H9 (cell line): Measurements from ENCODE around the gene GRIA4. TPM values are rescaled to one million over a fixed set of nuclear protein-coding genes. Genes with fewer than 3 reads are reported as not detected.

ENCODE experiments used
- DNase-seq: peaks from one replicate; pipeline ENCODE4 v3.0.0-alpha.2; 2017
- H2AFZ ChIP-seq: one replicate; pipeline ENCODE4 v1.6.1; 2013; ENCODE audit warnings: mild to moderate bottlenecking, low read length, control low read depth, moderate library complexity
- H2AK5ac ChIP-seq: 2 replicates; pipeline ENCODE4 v1.6.1; 2013; ENCODE audit warnings: low read length, control low read depth, mixed read lengths; ENCODE audit not compliant: insufficient read length
- H2BK120ac ChIP-seq: one replicate; pipeline ENCODE4 v1.6.1; 2013; ENCODE audit warnings: low read depth, mild to moderate bottlenecking, low read length, control low read depth, inconsistent platforms; ENCODE audit not compliant: poor library complexity, severe bottlenecking
- H2BK12ac ChIP-seq: 2 replicates; pipeline ENCODE4 v1.6.1; 2013; ENCODE audit warnings: low read length, control low read depth, mixed read lengths, low read depth; ENCODE audit not compliant: insufficient read length
- H2BK15ac ChIP-seq: 2 replicates; pipeline ENCODE4 v1.6.1; 2013; ENCODE audit warnings: low read depth, low read length, control low read depth
- H2BK20ac ChIP-seq: one replicate; pipeline ENCODE4 v1.6.1; 2013; ENCODE audit warnings: low read depth, mild to moderate bottlenecking, low read length, control low read depth, inconsistent platforms; ENCODE audit not compliant: poor library complexity, severe bottlenecking
- H2BK5ac ChIP-seq: 2 replicates; pipeline ENCODE4 v1.6.1; 2013; ENCODE audit warnings: low read length, control low read depth, mixed read lengths; ENCODE audit not compliant: insufficient read length
- H3K14ac ChIP-seq: 2 replicates; pipeline ENCODE4 v1.6.1; 2013; ENCODE audit warnings: low read length, control low read depth; ENCODE audit not compliant: insufficient read depth
- H3K18ac ChIP-seq: 2 replicates; pipeline ENCODE4 v1.6.1; 2013; ENCODE audit warnings: low read depth, mild to moderate bottlenecking, mixed read lengths, low read length, control low read depth; ENCODE audit not compliant: insufficient read length
- H3K23ac ChIP-seq: 2 replicates; pipeline ENCODE4 v1.6.1; 2013; ENCODE audit warnings: low read length, control low read depth, mixed read lengths, low read depth; ENCODE audit not compliant: insufficient read length
- H3K23me2 ChIP-seq: 2 replicates; pipeline ENCODE4 v1.6.1; 2013; ENCODE audit warnings: low read depth, mild to moderate bottlenecking, mixed read lengths, low read length, control low read depth; ENCODE audit not compliant: insufficient read length, poor library complexity, severe bottlenecking
- H3K27ac ChIP-seq: 2 replicates; pipeline ENCODE4 v1.5.1; 2013; ENCODE audit warnings: low read length, control low read depth, mixed read lengths, low read depth; ENCODE audit not compliant: insufficient read length
- H3K27me3 ChIP-seq: 2 replicates; pipeline ENCODE4 v1.6.1; 2013; ENCODE audit warnings: low read length, control low read depth, inconsistent platforms; ENCODE audit not compliant: insufficient read depth
- H3K4ac ChIP-seq: 2 replicates; pipeline ENCODE4 v1.6.1; 2013; ENCODE audit warnings: low read depth, mild to moderate bottlenecking, control low read depth, inconsistent platforms, low read length, moderate library complexity
- H3K4me1 ChIP-seq: 2 replicates; pipeline ENCODE4 v1.6.1; 2013; ENCODE audit warnings: low read length, control low read depth, inconsistent platforms; ENCODE audit not compliant: insufficient read depth
- H3K4me2 ChIP-seq: 2 replicates; pipeline ENCODE4 v1.6.1; 2013; ENCODE audit warnings: low read length, control low read depth, mixed read lengths; ENCODE audit not compliant: insufficient read length, insufficient read depth
- H3K56ac ChIP-seq: 2 replicates; pipeline ENCODE4 v1.6.1; 2013; ENCODE audit warnings: low read depth, mild to moderate bottlenecking, mixed read lengths, low read length, control low read depth; ENCODE audit not compliant: insufficient read length
- H3K79me1 ChIP-seq: 2 replicates; pipeline ENCODE4 v1.6.1; 2013; ENCODE audit warnings: low read depth, mild to moderate bottlenecking, moderate library complexity, low read length, control low read depth, inconsistent platforms; ENCODE audit not compliant: insufficient read depth, poor library complexity, severe bottlenecking
- H3K79me2 ChIP-seq: 2 replicates; pipeline ENCODE4 v1.6.1; 2013; ENCODE audit warnings: low read length, control low read depth, inconsistent platforms; ENCODE audit not compliant: insufficient read depth
- H3K9ac ChIP-seq: 2 replicates; pipeline ENCODE4 v1.6.1; 2013; ENCODE audit warnings: low read length, control low read depth, mixed read lengths; ENCODE audit not compliant: insufficient read length; ENCODE audit errors: extremely low read depth
- H3K9me3 ChIP-seq: one replicate; pipeline ENCODE4 v1.6.1; 2013; ENCODE audit warnings: low read depth, low read length, inconsistent platforms; ENCODE audit not compliant: control insufficient read depth
- H3T11ph ChIP-seq: one replicate; pipeline ENCODE4 v1.6.1; 2013; ENCODE audit warnings: mild to moderate bottlenecking, low read length, control low read depth, inconsistent platforms
- H4K20me1 ChIP-seq: one replicate; pipeline ENCODE4 v1.6.1; 2013; ENCODE audit not compliant: control insufficient read depth, insufficient read length, insufficient read depth
- H4K5ac ChIP-seq: 2 replicates; pipeline ENCODE4 v1.6.1; 2013; ENCODE audit warnings: low read depth, mild to moderate bottlenecking, mixed read lengths, low read length, control low read depth; ENCODE audit not compliant: insufficient read length
- H4K8ac ChIP-seq: replicated peaks from 2 replicates; pipeline ENCODE4 v1.6.1; 2013; ENCODE audit warnings: low read length, control low read depth, mixed read lengths, low read depth; ENCODE audit not compliant: insufficient read length
- H4K91ac ChIP-seq: 2 replicates; pipeline ENCODE4 v1.6.1; 2013; ENCODE audit warnings: low read depth, mild to moderate bottlenecking, moderate library complexity, mixed read lengths, low read length, control low read depth; ENCODE audit not compliant: insufficient read length
- H3K27ac Mint-ChIP-seq, 3 experiments: 2 replicates in 2 of 3; 3 replicates in 1 of 3; pipeline ENCODE4 v1.8.0; 2020 to 2021; ENCODE audit warnings: mixed read lengths in 3 of 3, mild to moderate bottlenecking in 1 of 3, moderate library complexity in 1 of 3
- H3K27me3 Mint-ChIP-seq: 2 replicates; pipeline ENCODE4 v1.8.0; 2021; ENCODE audit warnings: low read depth, mild to moderate bottlenecking, moderate library complexity, mixed read lengths
- H3K36me3 Mint-ChIP-seq, 3 experiments: 2 replicates in 2 of 3; 3 replicates in 1 of 3; pipeline ENCODE4 v1.8.0; 2020 to 2021; ENCODE audit warnings: low read depth in 3 of 3, mixed read lengths in 3 of 3; ENCODE audit not compliant: insufficient read depth in 1 of 3
- H3K4me1 Mint-ChIP-seq, 2 experiments: 2 replicates each; pipeline ENCODE4 v1.8.0; 2020; ENCODE audit warnings: mixed read lengths in 2 of 2
- H3K4me3 Mint-ChIP-seq, 2 experiments: 2 replicates in 1 of 2; 3 replicates in 1 of 2; pipeline ENCODE4 v1.8.0; 2020 to 2021; ENCODE audit warnings: mild to moderate bottlenecking in 2 of 2, mixed read lengths in 2 of 2, moderate library complexity in 1 of 2
- H3K9me3 Mint-ChIP-seq, 2 experiments: 2 replicates in 1 of 2; 3 replicates in 1 of 2; pipeline ENCODE4 v1.8.0; 2020; ENCODE audit warnings: mild to moderate bottlenecking in 2 of 2, mixed read lengths in 2 of 2, moderate library complexity in 1 of 2
- CTCF ChIP-seq: fragments of 200-600 bp; sonication (generic); conservative IDR thresholded peaks from 3 replicates; pipeline ENCODE4 v1.8.0; 2021; ENCODE audit warnings: antibody characterized with exemption, mild to moderate bottlenecking
- WGBS: extraction: QIAGEN DNeasy Blood & Tissue Kit; methylation state at CpG from one replicate; pipeline ENCODE4 v1.1.7; 2013; ENCODE audit warnings: missing lambda C conversion rate, low lambda C conversion rate, mixed read lengths; ENCODE audit not compliant: insufficient read length; ENCODE audit errors: extremely low coverage; 5-methylcytosine and 5-hydroxymethylcytosine counted together
- total RNA-seq: library from RNA; stranded (reverse); gene quantifications from 2 replicates; pipeline ENCODE4 v1.2.1, GENCODE V29; 2021

Gene GRIA4
- total RNA-seq, 1 experiment from 2014 or later, result 0.83 TPM

- no peak overlapping the region for H4K91ac ChIP-seq
- no peaks in the 10 kb centered on the region for H3K79me2 ChIP-seq
- H3K27ac ChIP-seq, result no peak overlapping the region
- no peak overlapping the region for H3K56ac ChIP-seq
- Mint-ChIP-seq H3K4me3 (no peak overlapping the region), H3K27ac (no peak overlapping the region), H3K9me3 (no peaks in the 10 kb centered on the region), H3K27me3 (no peaks in the 10 kb centered on the region; the same call in 1 of the 2 replicates), H3K36me3 (no peaks in the 10 kb centered on the region), H3K4me1 (peaks cover 23 to 28% of the 10 kb centered on the region in 2 experiments)
- no peak overlapping the region for H3T11ph ChIP-seq
- no peak overlapping the region for H4K8ac ChIP-seq
- H4K5ac ChIP-seq, result no peak overlapping the region
- H2BK12ac ChIP-seq, result no peak overlapping the region
- no peaks in the 10 kb centered on the region for H3K27me3 ChIP-seq
- H2AFZ ChIP-seq, result no peak overlapping the region
- no peak overlapping the region for H2AK5ac ChIP-seq
- H2BK5ac ChIP-seq, result no peak overlapping the region
- H3K18ac ChIP-seq, result no peak overlapping the region
- H2BK15ac ChIP-seq, result no peak overlapping the region
- no CpG with 5 or more reads among the region's 10 CpGs for WGBS
- no peak overlapping the region for H3K4me2 ChIP-seq
- no peak for DNase-seq
- H3K4me1 ChIP-seq, result 0 out of 2 replicates have a peak, but pooled peaks cover 2% of the 10 kb centered on the region
- H3K9ac ChIP-seq, result no peak overlapping the region
- no peaks in the 10 kb centered on the region for H4K20me1 ChIP-seq
- H3K23me2 ChIP-seq, result no peaks in the 10 kb centered on the region
- H2BK120ac ChIP-seq, result no peak overlapping the region
- H3K79me1 ChIP-seq, result no peaks in the 10 kb centered on the region
- no peak overlapping the region for H3K23ac ChIP-seq
- no peak overlapping the region for H3K4ac ChIP-seq
- no peak for TF ChIP-seq CTCF
- no peak overlapping the region for H2BK20ac ChIP-seq
- no peaks in the 10 kb centered on the region for H3K9me3 ChIP-seq
- H3K14ac ChIP-seq, result no peak overlapping the region
These were observed 214.7 kb downstream of the GRIA4 start for GRCh38 chr11:105824457-105825013.
